PC-3 (cell line): ENCODE results near the gene YBX2.

Source experiments
- CTCF ChIP-seq: fragments of 300-600 bp; sonication (generic); conservative IDR thresholded peaks from 2 replicates; pipeline ENCODE4 v1.5.1; 2017; ENCODE audit warnings: antibody characterized with exemption, low read depth, mild to moderate bottlenecking, low read length
- EZH2 ChIP-seq: fragments of 300-600 bp; sonication (generic); IDR thresholded peaks from one replicate; pipeline ENCODE4 v1.6.1; 2017; ENCODE audit warnings: antibody characterized with exemption, mild to moderate bottlenecking, low read length; ENCODE audit not compliant: unreplicated experiment
- EZH2phosphoT487 ChIP-seq: fragments of 300-600 bp; sonication (generic); IDR thresholded peaks from 2 replicates; pipeline ENCODE4 v1.6.1; 2018; ENCODE audit warnings: mild to moderate bottlenecking, antibody characterized with exemption, low read length, borderline replicate concordance

GRCh38 chr17:7334938-7335538 lies 40.6 kb upstream of the YBX2 start:
- TF ChIP-seq CTCF (no peak), EZH2 (no peak), EZH2phosphoT487 (no peak)
